Astrocyte (in vitro differentiated cells and primary cell): ENCODE results near the gene MS4A18. TPM values are rescaled to one million over a fixed set of nuclear protein-coding genes. Genes with fewer than 3 reads are reported as not detected.

Experiments
- DNase-seq: peaks from one replicate; pipeline ENCODE4 v3.0.0-alpha.2; 2010; ENCODE audit warnings: low read depth
- FAIRE-seq: peaks from 2 replicates; lab custom pipeline; 2011; peaks lifted over from hg19 to GRCh38; lab: Jason Lieb, UNC
- H2AFZ ChIP-seq: 2 replicates; pipeline ENCODE4 v1.6.0; 2012; ENCODE audit warnings: low read depth, low read length, inconsistent platforms
- H3K27ac ChIP-seq: 2 replicates; pipeline ENCODE4 v1.5.1; 2011; ENCODE audit warnings: low read depth, low read length, inconsistent platforms
- H3K27me3 ChIP-seq: 2 replicates; pipeline ENCODE4 v1.6.0; 2011; ENCODE audit warnings: low read length, inconsistent platforms; ENCODE audit not compliant: insufficient read depth
- H3K36me3 ChIP-seq: 2 replicates; pipeline ENCODE4 v1.5.1; 2011; ENCODE audit warnings: low read length, inconsistent platforms; ENCODE audit not compliant: insufficient read depth
- H3K4me1 ChIP-seq: 2 replicates; pipeline ENCODE4 v1.5.1; 2011; ENCODE audit warnings: low read length, inconsistent platforms; ENCODE audit not compliant: insufficient read depth
- H3K4me2 ChIP-seq: 2 replicates; pipeline ENCODE4 v1.6.0; 2012; ENCODE audit warnings: low read length, inconsistent platforms
- H3K4me3 ChIP-seq: 2 replicates; pipeline ENCODE4 v1.5.1; 2011; ENCODE audit warnings: low read depth, mild to moderate bottlenecking, low read length, inconsistent platforms; ENCODE audit not compliant: insufficient read depth
- H3K79me2 ChIP-seq: 2 replicates; pipeline ENCODE4 v1.6.0; 2012; ENCODE audit warnings: mild to moderate bottlenecking, low read length, inconsistent platforms; ENCODE audit not compliant: insufficient read depth
- H3K9ac ChIP-seq: 2 replicates; pipeline ENCODE4 v1.6.0; 2012; ENCODE audit warnings: mild to moderate bottlenecking, low read length, inconsistent platforms
- H3K9me3 ChIP-seq: 2 replicates; pipeline ENCODE4 v1.5.1; 2012; ENCODE audit warnings: low read depth, mild to moderate bottlenecking, low read length, inconsistent platforms; ENCODE audit not compliant: insufficient read depth
- H4K20me1 ChIP-seq: 2 replicates; pipeline ENCODE4 v1.6.0; 2012; ENCODE audit warnings: low read length, inconsistent platforms; ENCODE audit not compliant: insufficient read depth
- H3K27ac Mint-ChIP-seq: one replicate; pipeline ENCODE4 v1.8.0; 2021; ENCODE audit warnings: mild to moderate bottlenecking, mixed read lengths; ENCODE audit not compliant: unreplicated experiment
- H3K27me3 Mint-ChIP-seq: one replicate; pipeline ENCODE4 v1.8.0; 2021; ENCODE audit warnings: low read depth, mixed read lengths; ENCODE audit not compliant: unreplicated experiment
- H3K36me3 Mint-ChIP-seq: one replicate; pipeline ENCODE4 v1.8.0; 2021; ENCODE audit warnings: low read depth, mixed read lengths; ENCODE audit not compliant: unreplicated experiment
- H3K4me1 Mint-ChIP-seq: one replicate; pipeline ENCODE4 v1.8.0; 2021; ENCODE audit warnings: low read depth, mixed read lengths; ENCODE audit not compliant: unreplicated experiment
- H3K4me3 Mint-ChIP-seq: one replicate; pipeline ENCODE4 v1.8.0; 2021; ENCODE audit warnings: mild to moderate bottlenecking, moderate library complexity, mixed read lengths; ENCODE audit not compliant: unreplicated experiment
- H3K9me3 Mint-ChIP-seq: one replicate; pipeline ENCODE4 v1.8.0; 2021; ENCODE audit warnings: mild to moderate bottlenecking, mixed read lengths; ENCODE audit not compliant: unreplicated experiment
- CTCF ChIP-seq: IDR thresholded peaks from 2 replicates; pipeline ENCODE4 v1.5.1; 2011; ENCODE audit warnings: low read depth, mild to moderate bottlenecking, inconsistent platforms, low read length, moderate library complexity; ENCODE audit not compliant: insufficient read depth
- EZH2 ChIP-seq: IDR thresholded peaks from 2 replicates; pipeline ENCODE4 v1.6.1; 2012; ENCODE audit warnings: mild to moderate bottlenecking, low read length, inconsistent platforms; ENCODE audit not compliant: insufficient read depth
- total RNA-seq: library from RNA; stranded (reverse); gene quantifications from 2 replicates; pipeline ENCODE4 v1.2.1, GENCODE V29; 2021

Gene MS4A18
- total RNA-seq, 1 donor from 2014 or later, result not detected

DNA sequence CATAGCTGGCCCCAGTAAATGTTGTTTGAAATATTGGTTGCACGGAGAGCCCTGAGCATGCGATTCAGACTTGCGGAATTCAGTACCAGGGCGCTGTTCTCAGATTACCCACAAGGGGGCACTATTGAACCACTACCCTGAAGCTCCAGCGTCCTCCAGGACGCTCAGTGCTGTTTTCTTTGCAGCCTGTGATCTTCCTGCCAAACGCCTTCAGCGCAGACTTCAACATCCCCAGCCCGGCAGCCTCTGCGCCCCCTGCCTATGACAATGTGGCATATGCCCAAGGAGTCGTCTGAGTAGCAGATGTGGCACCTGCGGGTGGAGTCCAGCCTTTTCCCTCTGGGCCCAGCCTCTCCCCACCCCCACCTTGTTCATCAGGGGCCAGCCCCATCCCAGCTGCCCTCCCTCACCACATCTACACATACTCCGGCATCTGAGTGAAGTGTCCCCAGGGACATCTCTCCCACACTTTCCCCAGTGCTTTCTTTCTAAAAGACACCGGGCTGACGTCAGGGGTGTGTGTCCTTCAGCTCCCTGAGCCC is 51.0 kb downstream of the MS4A18 start:
- Mint-ChIP-seq H3K36me3 (no peaks in the 10 kb centered on the region), H3K4me3 (no peak overlapping the region), H3K4me1 (peaks cover 21% of the 10 kb centered on the region), H3K27me3 (peaks cover 3% of the 10 kb centered on the region), H3K27ac (no peak overlapping the region), H3K9me3 (no peaks in the 10 kb centered on the region)
- H3K27ac ChIP-seq, result peak overlapping the region; percentile 12
- H2AFZ ChIP-seq, result peak overlapping the region; percentile 41
- no peaks in the 10 kb centered on the region for H3K36me3 ChIP-seq
- no peaks in the 10 kb centered on the region for H3K27me3 ChIP-seq
- no peaks in the 10 kb centered on the region for H3K79me2 ChIP-seq
- H4K20me1 ChIP-seq, result no peaks in the 10 kb centered on the region
- H3K4me3 ChIP-seq, result no peak overlapping the region
- H3K4me2 ChIP-seq, result peak overlapping the region; percentile 60
- H3K4me1 ChIP-seq, result peaks cover 17% of the 10 kb centered on the region
- peak; percentile 63 for DNase-seq
- TF ChIP-seq CTCF, result peak; percentile 95
- no peak for TF ChIP-seq EZH2
- H3K9ac ChIP-seq, result peak overlapping the region; percentile 23
- no peak for FAIRE-seq
- H3K9me3 ChIP-seq, result no peaks in the 10 kb centered on the region

GRCh38 chr11:60776167-60776566 is 51.6 kb downstream of the MS4A18 start:
- H3K9me3 ChIP-seq, result no peaks in the 10 kb centered on the region
- Mint-ChIP-seq H3K27me3 (peaks cover 3% of the 10 kb centered on the region), H3K4me1 (peaks cover 21% of the 10 kb centered on the region), H3K27ac (no peak overlapping the region), H3K4me3 (no peak overlapping the region), H3K9me3 (no peaks in the 10 kb centered on the region), H3K36me3 (no peaks in the 10 kb centered on the region)
- H3K4me3 ChIP-seq, result no peak overlapping the region
- H4K20me1 ChIP-seq, result no peaks in the 10 kb centered on the region
- H3K27me3 ChIP-seq, result peaks cover 5% of the 10 kb centered on the region
- peaks cover 17% of the 10 kb centered on the region for H3K4me1 ChIP-seq
- H3K79me2 ChIP-seq, result no peaks in the 10 kb centered on the region
- H3K9ac ChIP-seq, result peak overlapping the region; percentile 23
- no peaks in the 10 kb centered on the region for H3K36me3 ChIP-seq
- FAIRE-seq (no peak), DNase-seq (no peak)
- TF ChIP-seq CTCF (no peak), EZH2 (no peak)
- H3K4me2 ChIP-seq, result no peak overlapping the region
- H2AFZ ChIP-seq, result no peak overlapping the region
- H3K27ac ChIP-seq, result peak overlapping the region; percentile 12

- Histone ChIP-seq H3K36me3 (no peaks in the 10 kb centered on the region), H3K27ac (peak overlapping the region; percentile 43), H2AFZ (peak overlapping the region; percentile 6), H4K20me1 (no peaks in the 10 kb centered on the region), H3K27me3 (peaks cover 6% of the 10 kb centered on the region), H3K79me2 (no peaks in the 10 kb centered on the region), H3K4me1 (peaks cover 17% of the 10 kb centered on the region), H3K4me2 (peak overlapping the region; percentile 24), H3K4me3 (no peak overlapping the region), H3K9ac (peak overlapping the region; percentile 28), H3K9me3 (no peaks in the 10 kb centered on the region)
- H3K27me3 Mint-ChIP-seq, result peaks cover 3% of the 10 kb centered on the region
- no peak for TF ChIP-seq EZH2
- TF ChIP-seq CTCF, result no peak
- DNase-seq (no peak), FAIRE-seq (no peak)
- H3K4me3 Mint-ChIP-seq, result peak overlapping the region; percentile 47
- H3K36me3 Mint-ChIP-seq, result no peaks in the 10 kb centered on the region
- peak overlapping the region; percentile 60 for H3K27ac Mint-ChIP-seq
- peaks cover 19% of the 10 kb centered on the region for H3K4me1 Mint-ChIP-seq
- H3K9me3 Mint-ChIP-seq, result no peaks in the 10 kb centered on the region
Observed at GRCh38 chr11:60777106-60777505, 52.6 kb downstream of the MS4A18 start.
